GM13977 (cell line): Measurements from ENCODE around the gene LMX1B.

Source experiments
- DNase-seq: peaks from one replicate; pipeline ENCODE4 v3.0.0; 2012; ENCODE audit warnings: low spot score
- CTCF ChIP-seq: IDR thresholded peaks from 2 replicates; pipeline ENCODE4 v1.5.1; 2012; ENCODE audit warnings: mild to moderate bottlenecking, control low read depth; ENCODE audit not compliant: insufficient read depth; ENCODE audit errors: extremely low read depth, missing control alignments
- in situ Hi-C: fragments of 300-500 bp; cut with MboI; formaldehyde crosslinking; loops from one replicate; pipeline ENCODE4 v1.12.0; 2022; ENCODE audit warnings: low sequenced_read_pairs, low pct_unique_long_range_greater_than_20kb, mixed read lengths, inconsistent platforms; ENCODE audit not compliant: unreplicated experiment

The LMX1B gene

DNA sequence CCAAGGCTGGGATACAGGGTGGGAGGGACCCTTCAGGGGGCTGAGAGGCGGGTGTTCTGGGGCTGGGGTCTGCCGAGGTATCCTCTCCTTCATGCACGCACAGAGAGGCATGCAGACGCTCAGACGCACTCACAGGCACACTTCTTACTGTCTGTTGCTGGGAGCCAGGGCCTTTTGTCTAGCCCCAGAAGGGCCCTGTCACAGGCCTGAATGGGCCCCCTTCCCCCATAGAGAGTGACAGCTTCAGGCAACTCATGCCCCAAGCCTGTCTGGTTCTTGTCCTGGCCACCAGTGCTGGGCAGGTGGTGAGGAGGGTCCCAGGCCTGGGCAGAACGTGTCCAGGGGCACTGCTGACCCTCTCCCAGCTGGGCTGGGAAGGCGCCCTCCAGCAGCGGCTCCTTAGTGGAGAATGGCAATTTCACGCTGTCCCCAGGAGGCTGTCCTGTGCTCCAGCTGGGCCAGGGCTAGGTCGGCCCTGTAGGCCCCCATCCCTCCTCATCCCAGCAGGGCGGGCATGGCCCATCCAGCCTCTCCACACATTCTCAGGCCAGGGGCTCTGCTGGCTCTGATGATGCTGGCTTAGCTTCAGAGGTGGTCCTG, 45.3 kb downstream of the LMX1B start:
- no peak for DNase-seq
- in situ Hi-C loops = no loop called here
- TF ChIP-seq CTCF = no peak

DNA sequence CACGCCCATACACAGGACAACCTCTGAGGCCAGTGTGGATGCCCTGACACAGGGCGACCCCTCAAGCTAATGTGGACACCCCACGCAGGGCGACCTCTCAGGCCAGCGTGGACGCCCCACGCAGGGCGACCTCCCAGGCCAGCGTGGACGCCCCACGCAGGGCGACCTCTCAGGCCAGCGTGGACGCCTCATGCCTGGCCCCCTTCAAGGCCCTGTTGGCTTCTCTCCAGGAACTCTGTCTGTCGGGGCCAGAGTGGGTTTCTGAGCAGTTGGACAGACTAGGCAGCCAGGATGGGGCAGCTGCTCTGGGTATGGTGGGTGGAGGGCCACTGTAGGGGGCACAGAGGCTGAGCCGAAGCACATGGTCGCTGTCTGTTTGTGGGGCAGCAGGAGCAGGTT, 47.4 kb downstream of the LMX1B start:
- TF ChIP-seq CTCF = no peak
- in situ Hi-C loops = no loop called here
- DNase-seq = no peak

GRCh38 chr9:126661521-126662251, 48.0 kb downstream of the LMX1B start:
- TF ChIP-seq CTCF = no peak
- no peak for DNase-seq
- in situ Hi-C loops = no loop called here

DNA sequence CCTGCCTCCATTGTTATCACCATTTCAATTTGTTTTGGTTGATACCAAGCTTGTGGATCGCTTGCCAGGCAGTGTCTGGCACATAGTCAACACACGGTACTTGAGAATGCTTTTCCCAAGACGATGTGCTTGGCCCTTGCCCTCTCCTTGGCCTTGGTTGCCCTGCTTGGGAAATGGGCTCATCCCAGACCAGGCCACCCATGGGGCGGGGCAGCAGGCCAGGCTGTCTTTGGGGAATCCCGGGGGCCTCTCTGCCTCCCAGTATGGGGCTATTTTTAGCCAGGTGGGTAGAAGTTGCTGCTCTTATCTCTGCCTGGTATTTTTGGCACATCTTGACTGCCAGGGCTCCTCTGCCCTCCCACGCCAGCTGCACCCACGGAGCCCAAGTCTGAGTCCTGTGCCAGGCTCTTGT, 49.9 kb downstream of the LMX1B start:
- no peak for TF ChIP-seq CTCF
- DNase-seq = no peak
- in situ Hi-C loops = no loop called here

DNA sequence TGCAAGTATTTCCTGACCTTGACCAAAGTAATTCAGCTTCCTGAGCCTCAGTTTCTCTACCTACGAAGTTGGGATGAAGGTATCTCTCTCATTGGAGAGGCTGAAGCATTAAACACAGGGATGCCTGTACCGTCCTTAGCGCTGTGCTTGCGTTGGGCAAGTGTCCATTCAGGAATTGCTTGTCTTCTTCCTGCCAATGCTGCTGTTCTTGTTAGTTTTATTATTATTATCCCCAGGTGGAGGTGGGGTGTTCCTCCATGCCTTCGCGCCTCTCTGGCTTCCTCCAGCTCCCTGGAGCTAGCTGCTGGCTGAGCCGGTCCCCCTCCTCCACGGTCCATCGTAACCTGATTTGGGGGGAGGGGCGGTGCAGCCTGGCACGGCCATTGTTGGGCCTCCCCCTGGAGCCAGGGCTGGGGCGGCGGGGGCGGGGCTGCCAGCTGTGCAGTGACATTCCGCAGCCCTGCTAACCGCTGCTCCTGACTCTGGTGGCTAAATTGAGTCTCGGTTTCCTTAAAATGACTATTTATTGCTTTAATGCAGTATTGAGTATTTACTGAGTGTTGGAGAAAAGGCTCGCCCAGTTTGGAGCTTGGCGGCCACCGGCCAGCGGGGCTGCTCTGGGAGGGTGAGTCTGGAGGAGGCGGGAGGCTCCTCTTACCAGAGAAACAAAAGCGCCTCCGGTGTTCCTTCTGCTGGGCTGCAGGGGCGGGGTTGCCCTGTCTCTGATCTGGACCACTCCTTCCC, 51.3 kb downstream of the LMX1B start:
- no peak for DNase-seq
- in situ Hi-C loops = no loop called here
- TF ChIP-seq CTCF = no peak

GRCh38 chr9:126665644-126666035, 51.9 kb downstream of the LMX1B start:
- in situ Hi-C loops = no loop called here
- no peak for TF ChIP-seq CTCF

More at GRCh38 chr9:126665644-126666035, 51.9 kb downstream of the LMX1B start:
- DNase-seq = no peak
